Erythroblast (primary cell): ENCODE results near the gene BEST1.

Experiments
- GATA1 ChIP-seq: IDR thresholded peaks from 2 replicates; pipeline ENCODE4 v1.6.1; 2011; ENCODE audit warnings: low read depth, mild to moderate bottlenecking, control low read depth, low read length, moderate library complexity
- POLR2A ChIP-seq: IDR thresholded peaks from 2 replicates; pipeline ENCODE4 v1.6.1; 2011; ENCODE audit warnings: mild to moderate bottlenecking, low read length

DNA sequence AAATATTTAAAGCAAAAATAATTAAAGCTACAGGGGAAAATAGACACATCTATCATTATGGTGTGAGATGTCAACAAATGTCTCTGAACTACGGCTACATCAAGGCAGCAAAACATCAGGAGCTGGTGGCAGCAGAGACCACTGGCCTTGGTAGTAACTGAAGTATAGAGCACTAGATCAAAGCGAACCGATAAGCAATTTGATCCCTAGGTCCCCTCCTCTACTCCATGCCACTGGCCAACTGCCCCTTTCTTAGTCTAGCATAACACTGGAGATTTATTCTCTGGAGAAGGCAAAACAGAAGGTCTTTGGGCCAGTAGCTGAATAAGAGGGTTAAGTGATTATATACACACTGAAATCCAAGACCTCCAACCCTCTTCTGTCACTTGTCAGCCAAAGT is 19.2 kb upstream of the BEST1 start:
- TF ChIP-seq POLR2A (no peak), GATA1 (no peak)
